Activated CD8-positive, alpha-beta memory T cell treated with anti-CD3 and anti-CD28 coated beads for 48 hours (primary cell): ENCODE data around the gene MIAT.

Source experiments
- DNase-seq, 3 experiments: peaks; one replicate each; pipeline ENCODE4 v3.0.0-alpha.2; 2020; ENCODE audit warnings: low read depth in 2 of 3, low spot score in 2 of 3

MIAT gene

DNA sequence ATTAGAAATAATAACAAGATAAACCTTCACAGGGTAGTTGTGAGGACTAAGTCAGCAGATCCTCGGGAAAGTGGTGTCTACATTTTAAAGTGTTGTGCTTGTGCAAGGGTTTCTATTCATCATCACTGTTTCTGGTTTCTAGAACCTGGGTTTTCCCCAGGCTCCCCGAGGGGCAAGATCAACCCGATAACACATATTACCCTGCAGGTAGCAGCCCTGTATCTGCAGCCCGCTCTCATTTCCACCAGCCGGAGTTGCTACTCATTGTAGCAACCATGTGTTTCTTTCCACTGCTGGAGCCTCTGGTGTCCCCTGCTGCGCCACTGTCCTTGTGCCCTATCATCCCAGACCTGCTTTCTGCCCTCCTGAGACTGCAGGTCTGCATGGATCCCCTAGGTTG is 67.0 kb downstream of the MIAT start:
- no peak for DNase-seq

- no peak for DNase-seq
Measured at GRCh38 chr22:26725012-26725676, 67.8 kb downstream of the MIAT start.
